Endothelial cell of umbilical vein (primary cell): Measurements from ENCODE around the gene SECTM1. TPM values are rescaled to one million over a fixed set of nuclear protein-coding genes. Genes with fewer than 3 reads are reported as not detected.

Experiments
- BruUV-seq: library from RNA; stranded (reverse); fragments of 400-500 nt; replicated peaks from 2 replicates; lab custom pipeline; 2021; lab: Mats Ljungman, UMichigan
- CTCF ChIA-PET: fragments of 300-600, 350-600 bp; sonication (Branson Sonifier 250); formaldehyde crosslinking; loops from one replicate; lab custom pipeline; 2021; ENCODE audit warnings: antibody characterized with exemption, inconsistent platforms; lab: Charles Lee
- POLR2A ChIA-PET: fragments of 300-600, 350-600 bp; sonication (Branson Sonifier 250); formaldehyde crosslinking; loops from one replicate; lab custom pipeline; 2021; ENCODE audit warnings: antibody characterized with exemption, inconsistent platforms; lab: Charles Lee
- DNase-seq: peaks from one replicate; pipeline ENCODE4 v3.0.0-alpha.2; 2011; ENCODE audit warnings: low read depth, low spot score
- FAIRE-seq: peaks from 2 replicates; lab custom pipeline; 2011; peaks lifted over from hg19 to GRCh38; lab: Jason Lieb, UNC
- H2AFZ ChIP-seq: 2 replicates; pipeline ENCODE4 v1.6.0; 2012; ENCODE audit warnings: low read depth, low read length, control low read depth, inconsistent platforms
- H3K27ac ChIP-seq: 2 replicates; pipeline ENCODE4 v1.5.1; 2011; ENCODE audit warnings: low read depth, mild to moderate bottlenecking, control low read depth, low read length, moderate library complexity; ENCODE audit not compliant: insufficient read depth
- H3K27me3 ChIP-seq, 2 experiments: 2 replicates each; pipeline versions ENCODE4 v1.6.0 to v1.6.1; 2011; ENCODE audit warnings: low read length in 2 of 2, mixed read lengths in 1 of 2; ENCODE audit not compliant: control insufficient read depth in 2 of 2, insufficient read depth in 2 of 2
- H3K36me3 ChIP-seq, 2 experiments: 2 replicates in 1 of 2; 3 replicates in 1 of 2; pipeline ENCODE4 v1.5.1; 2011; ENCODE audit warnings: low read length in 2 of 2, mild to moderate bottlenecking in 1 of 2, moderate library complexity in 1 of 2; ENCODE audit not compliant: control insufficient read depth in 2 of 2, insufficient read depth in 2 of 2; ENCODE audit errors: extremely low read depth in 1 of 2
- H3K4me1 ChIP-seq: 3 replicates; pipeline ENCODE4 v1.5.1; 2011; ENCODE audit warnings: mild to moderate bottlenecking, low read length; ENCODE audit not compliant: control insufficient read depth, insufficient read depth; ENCODE audit errors: extremely low read depth
- H3K4me2 ChIP-seq: 2 replicates; pipeline ENCODE4 v1.6.1; 2011; ENCODE audit warnings: low read length, control low read depth, mixed read lengths; ENCODE audit not compliant: insufficient read depth
- H3K4me3 ChIP-seq, 3 experiments: fragments of 200-600 bp in 1 of 3; sonication (generic), shearing (Covaris generic) in 1 of 3; replicated peaks in 1 of 3; 2 replicates each; pipeline ENCODE4 v1.5.1; 2011 to 2016; ENCODE audit warnings: control low read depth in 3 of 3, low read length in 3 of 3, mild to moderate bottlenecking in 2 of 3, inconsistent platforms in 1 of 3, low read depth in 1 of 3, moderate library complexity in 1 of 3; ENCODE audit not compliant: insufficient read depth in 1 of 3
- H3K79me2 ChIP-seq: 2 replicates; pipeline ENCODE4 v1.6.0; 2012; ENCODE audit warnings: low read length, inconsistent platforms; ENCODE audit not compliant: control insufficient read depth, insufficient read depth
- H3K9ac ChIP-seq: replicated peaks from 2 replicates; pipeline ENCODE3; 2011; ENCODE audit warnings: low read length, control low read depth; ENCODE audit not compliant: insufficient read depth; ENCODE audit errors: extremely low read depth
- H3K9me1 ChIP-seq: replicated peaks from 3 replicates; pipeline ENCODE4 v1.6.0; 2011; ENCODE audit warnings: mild to moderate bottlenecking, low read length; ENCODE audit not compliant: control insufficient read depth, insufficient read depth; ENCODE audit errors: extremely low read depth
- H3K9me3 ChIP-seq: replicated peaks from 2 replicates; pipeline ENCODE4 v1.5.1; 2012; ENCODE audit warnings: low read length, inconsistent platforms; ENCODE audit not compliant: control insufficient read depth, insufficient read depth
- H4K20me1 ChIP-seq: replicated peaks from 2 replicates; pipeline ENCODE3; 2011; ENCODE audit warnings: mild to moderate bottlenecking, low read length; ENCODE audit not compliant: control insufficient read depth, insufficient read depth; ENCODE audit errors: extremely low read depth
- CTCF ChIP-seq, 2 donors: IDR thresholded peaks; 1 replicate in 1 of 2; 2 replicates in 1 of 2; pipeline ENCODE4 v1.5.1; 2011; ENCODE audit warnings: low read length in 2 of 2, mild to moderate bottlenecking in 2 of 2, moderate library complexity in 2 of 2, control low read depth in 1 of 2, inconsistent platforms in 1 of 2, low read depth in 1 of 2; ENCODE audit not compliant: insufficient read depth in 1 of 2; ENCODE audit errors: extremely low read depth in 1 of 2
- EZH2 ChIP-seq: IDR thresholded peaks from 2 replicates; pipeline ENCODE4 v1.6.1; 2012; ENCODE audit warnings: borderline replicate concordance, low read depth, mild to moderate bottlenecking, moderate library complexity, low read length, inconsistent platforms; ENCODE audit not compliant: severe bottlenecking
- GATA2 ChIP-seq: IDR thresholded peaks from 2 replicates; pipeline ENCODE4 v1.7.0; 2011; ENCODE audit warnings: low read depth, mild to moderate bottlenecking, moderate library complexity, mixed read lengths, low read length; ENCODE audit not compliant: insufficient read length, insufficient read depth
- MAX ChIP-seq: IDR thresholded peaks from 2 replicates; pipeline ENCODE4 v1.6.1; 2011; ENCODE audit not compliant: insufficient read depth, insufficient read length
- dilution Hi-C: fragments of 300-500 bp; cut with MboI; formaldehyde crosslinking; loops from one replicate; pipeline ENCODE4 v1.15.0; 2019; ENCODE audit warnings: low sequenced_read_pairs; ENCODE audit not compliant: extremely low pct_ligation_motif_present
- intact Hi-C: fragments of 100-400 bp; cut with micrococcal nuclease; formaldehyde crosslinking; loops from one replicate; pipeline ENCODE4 v1.10.0; 2022
- polyA plus RNA-seq, 4 experiments: library from polyadenylated mRNA; depleted of rRNA in 3 of 4; stranded (reverse) in 3 of 4; unstranded in 1 of 4; fragments of >200 nt; gene quantifications; 2 replicates each; pipeline versions ENCODE4 v1.2.1 to v1.2.3, GENCODE V29; 2011 to 2012; ENCODE audit warnings: missing spikeins in 1 of 4
- total RNA-seq: library from RNA; stranded (reverse); gene quantifications from 2 replicates; pipeline ENCODE4 v1.2.3, GENCODE V29; 2021

SECTM1 gene
- total and polyA plus RNA-seq, 2 donors (not counting 3 experiments of a cell fraction or from before 2014, with no cell fraction given), result 1.9 to 2.3 TPM

DNA sequence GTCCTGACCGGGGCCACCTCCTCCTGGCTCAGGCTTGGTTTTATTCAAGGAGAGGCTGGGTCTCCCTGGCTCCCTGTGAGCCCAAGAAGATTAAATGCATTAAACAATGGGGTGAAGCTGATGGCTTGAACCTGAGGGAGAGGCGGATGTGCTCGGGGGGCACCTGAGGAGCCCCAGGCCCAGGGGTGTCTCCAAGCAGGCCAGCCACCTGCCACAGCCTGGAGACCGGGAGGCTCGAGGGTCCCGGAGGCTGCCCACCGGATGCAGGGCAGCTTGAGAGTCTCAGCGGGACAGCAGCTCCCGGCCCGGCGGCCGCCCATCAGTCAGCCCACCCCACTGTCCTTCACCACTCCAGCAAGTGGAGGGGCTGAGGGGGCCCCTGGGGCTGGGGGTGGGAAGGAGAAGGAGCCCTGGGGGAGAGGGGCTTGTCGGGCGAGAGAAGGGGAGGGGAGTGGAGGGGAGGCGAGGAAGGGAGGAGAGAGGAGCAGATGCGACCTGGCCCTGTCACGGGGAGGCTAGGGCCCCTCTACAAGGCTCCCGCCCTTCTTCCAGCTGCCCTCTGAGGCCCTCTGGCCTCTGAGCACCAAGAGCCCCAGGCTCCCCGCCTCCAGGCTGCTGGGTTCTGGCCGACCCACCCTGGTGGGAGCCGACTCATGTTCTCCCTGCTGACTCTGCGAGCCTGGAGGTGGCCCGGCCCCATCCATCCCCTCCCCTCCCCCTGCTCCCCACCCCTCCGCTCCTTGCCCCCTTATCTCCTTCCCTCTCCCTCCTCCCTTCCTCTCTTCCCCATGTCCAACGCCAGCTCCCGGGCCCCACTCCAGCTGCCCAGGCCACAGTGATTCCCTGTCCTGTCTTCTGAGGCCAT is 29.4 kb downstream of the SECTM1 start:
- BruUV-seq, result no TSS peak

More for the DNA sequence above, 29.4 kb downstream of the SECTM1 start:
- Histone ChIP-seq H2AFZ (no peak overlapping the region), H3K4me2 (no peak overlapping the region), H4K20me1 (no peaks in the 10 kb centered on the region), H3K79me2 (no peaks in the 10 kb centered on the region), H3K4me3 (no peak overlapping the region), H3K9me3 (no peaks in the 10 kb centered on the region), H3K36me3 (no peaks in the 10 kb centered on the region), H3K27ac (no peak overlapping the region), H3K4me1 (no peaks in the 10 kb centered on the region), H3K27me3 (peaks cover 0 to 2% of the 10 kb centered on the region in 2 experiments), H3K9me1 (no peaks in the 10 kb centered on the region), H3K9ac (no peak overlapping the region)
- CTCF ChIA-PET, result interaction anchor here (1.5 to 2.6 kb wide), 3 partner anchors 10 to 16 kb away, joined by 4 to 6 read pairs (median 4); partner anchors contain the start of gene CD7
- TF ChIP-seq GATA2 (no peak), MAX (no peak), CTCF (IDR thresholded peaks at IDR 0.05; ENCODE audit: extremely low read depth in 1 of 2, insufficient read depth in 1 of 2, low read depth in 1 of 2, low read length in 2 of 2) (no peak), EZH2 (no peak)
- no peak for DNase-seq
- intact Hi-C loops, result no loop called here
- no peak for FAIRE-seq
- POLR2A ChIA-PET, result no interaction called here
- dilution Hi-C loops, result no loop called here
